Activated naive CD4-positive, alpha-beta T cell treated with anti-CD3 and anti-CD28 coated beads, Interleukin-2, amount 10 ng/mL, durations not matched to agents 7 days and 5 days (primary cell): ENCODE measurements around the gene ASTL.
"Not testable (repeated sequence)": the region's sequence is repeated elsewhere in the genome, so short reads cannot be mapped to it uniquely, and the experiment has no call there.

Source experiments
- CTCF ChIA-PET: fragments of 350-600 bp; sonication (Branson Sonifier 250); formaldehyde crosslinking; loops from one replicate; lab custom pipeline; 2021; ENCODE audit warnings: antibody characterized with exemption; lab: Charles Lee
- DNase-seq: peaks from one replicate; pipeline ENCODE4 v3.0.0-alpha.2; 2020
- H3K27ac Mint-ChIP-seq: one replicate; pipeline ENCODE4 v1.8.0; 2021; ENCODE audit warnings: mild to moderate bottlenecking, moderate library complexity, mixed read lengths
- H3K27me3 Mint-ChIP-seq: one replicate; pipeline ENCODE4 v1.8.0; 2021; ENCODE audit warnings: mild to moderate bottlenecking, mixed read lengths
- H3K36me3 Mint-ChIP-seq: one replicate; pipeline ENCODE4 v1.8.0; 2021; ENCODE audit warnings: mixed read lengths
- H3K4me1 Mint-ChIP-seq: one replicate; pipeline ENCODE4 v1.8.0; 2021; ENCODE audit warnings: mixed read lengths
- H3K4me3 Mint-ChIP-seq: one replicate; pipeline ENCODE4 v1.8.0; 2021; ENCODE audit warnings: mild to moderate bottlenecking, moderate library complexity, mixed read lengths
- H3K9me3 Mint-ChIP-seq: one replicate; pipeline ENCODE4 v1.8.0; 2021; ENCODE audit warnings: mixed read lengths

ASTL gene

DNA sequence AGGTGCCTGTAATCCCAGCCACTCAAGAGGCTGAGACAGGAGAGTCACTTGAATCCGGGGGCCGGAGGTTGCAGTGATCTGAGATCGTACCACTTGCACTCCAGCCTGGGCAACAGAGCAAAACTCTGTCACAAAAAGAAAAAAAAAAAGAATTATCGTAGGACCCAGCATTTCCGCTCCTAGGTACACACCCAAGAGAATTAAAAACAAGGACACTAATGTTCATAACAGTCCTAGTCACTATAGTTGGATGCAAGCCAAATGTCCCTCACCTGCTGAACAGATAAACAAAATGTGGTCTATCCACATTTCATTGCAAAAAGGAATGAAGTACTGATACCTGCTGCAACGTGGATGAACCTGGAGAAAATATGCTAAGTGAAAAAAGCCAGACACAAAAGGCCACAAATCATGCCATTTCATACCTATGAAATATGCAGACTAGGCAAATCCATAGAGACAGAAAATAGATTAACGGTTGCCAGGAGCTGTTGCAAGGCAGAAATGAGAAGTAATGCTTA lies 43.1 kb downstream of the ASTL start:
- Mint-ChIP-seq H3K27me3 (peaks cover 17% of the 10 kb centered on the region), H3K4me1 (no peaks in the 10 kb centered on the region), H3K36me3 (no peaks in the 10 kb centered on the region), H3K9me3 (no peaks in the 10 kb centered on the region), H3K27ac (no peak overlapping the region), H3K4me3 (no peak overlapping the region)
- CTCF ChIA-PET = no interaction called here
- no peak for DNase-seq

DNA sequence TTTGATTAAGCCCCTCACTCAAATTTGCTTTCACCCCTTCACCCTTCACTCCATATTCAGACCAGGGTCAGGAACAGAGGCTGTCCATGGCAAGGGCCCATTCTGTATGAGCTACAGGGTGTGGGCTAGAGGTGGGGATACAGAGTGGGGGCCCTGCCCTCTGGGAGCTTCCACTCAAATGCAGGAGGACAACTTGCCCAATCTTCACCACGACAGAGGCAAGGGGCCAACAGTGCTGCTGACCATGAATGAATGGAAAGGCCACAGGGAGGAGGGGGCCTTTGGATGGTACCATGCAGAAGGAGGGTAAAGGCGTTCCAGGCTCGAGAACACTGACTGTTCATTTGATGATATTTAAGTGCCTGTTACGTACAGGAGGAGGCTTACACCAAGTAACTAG lies 44.8 kb downstream of the ASTL start:
- Mint-ChIP-seq H3K27ac (no peak overlapping the region), H3K4me1 (no peaks in the 10 kb centered on the region), H3K4me3 (no peak overlapping the region), H3K9me3 (no peaks in the 10 kb centered on the region), H3K27me3 (peaks cover 15% of the 10 kb centered on the region), H3K36me3 (no peaks in the 10 kb centered on the region)
- CTCF ChIA-PET = no interaction called here
- DNase-seq = no peak

DNA sequence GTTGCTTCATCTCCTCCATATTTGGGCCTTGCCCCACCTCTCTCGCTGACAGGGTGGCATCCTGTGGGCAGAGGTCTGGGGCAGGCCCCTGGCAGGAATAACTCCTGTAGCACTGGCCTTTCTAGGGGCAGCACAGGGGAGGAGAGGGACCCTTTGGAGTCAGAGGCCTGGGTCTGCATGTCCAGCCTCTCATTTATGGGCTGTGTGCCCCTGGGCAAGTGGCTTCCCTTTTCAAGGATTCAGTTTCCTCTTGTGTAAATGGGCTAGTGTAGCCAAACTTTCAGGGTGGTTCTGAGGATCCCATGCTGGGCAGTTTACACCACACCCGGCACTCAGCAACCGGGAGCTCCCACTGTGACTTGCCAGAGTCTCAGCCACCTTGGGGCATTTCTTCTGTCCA lies 45.4 kb downstream of the ASTL start:
- CTCF ChIA-PET = interaction anchor here (0.7 kb wide), 1 partner anchor 24 kb away, joined by 3 read pairs; no protein-coding TSS in a partner anchor
- H3K9me3 Mint-ChIP-seq = no peaks in the 10 kb centered on the region
- peaks cover 14% of the 10 kb centered on the region for H3K27me3 Mint-ChIP-seq
- no peak overlapping the region for H3K4me3 Mint-ChIP-seq
- H3K36me3 Mint-ChIP-seq = no peaks in the 10 kb centered on the region
- DNase-seq = peak; percentile 16
- no peaks in the 10 kb centered on the region for H3K4me1 Mint-ChIP-seq
- H3K27ac Mint-ChIP-seq = no peak overlapping the region

DNA sequence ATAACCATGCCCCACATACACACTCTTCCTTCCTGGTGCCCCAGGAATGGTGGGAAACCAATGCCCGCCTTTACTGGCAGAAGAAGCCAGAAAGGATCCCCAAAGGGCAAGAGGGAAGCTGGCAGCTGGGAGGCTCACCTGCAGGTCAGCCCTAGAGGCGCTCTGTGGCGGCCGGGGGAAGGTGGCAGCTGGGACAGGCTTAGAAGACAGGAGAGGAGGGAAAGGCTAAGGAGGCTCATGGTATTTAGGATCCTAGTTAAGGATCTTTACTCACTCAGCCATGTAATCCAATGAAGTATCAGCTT lies 45.8 kb downstream of the ASTL start:
- CTCF ChIA-PET = interaction anchor here (0.7 kb wide), 1 partner anchor 24 kb away, joined by 3 read pairs; no protein-coding TSS in a partner anchor
- Mint-ChIP-seq H3K4me3 (no peak overlapping the region), H3K4me1 (no peaks in the 10 kb centered on the region), H3K36me3 (no peaks in the 10 kb centered on the region), H3K27me3 (peaks cover 14% of the 10 kb centered on the region), H3K27ac (no peak overlapping the region), H3K9me3 (no peaks in the 10 kb centered on the region)
- no peak for DNase-seq

DNA sequence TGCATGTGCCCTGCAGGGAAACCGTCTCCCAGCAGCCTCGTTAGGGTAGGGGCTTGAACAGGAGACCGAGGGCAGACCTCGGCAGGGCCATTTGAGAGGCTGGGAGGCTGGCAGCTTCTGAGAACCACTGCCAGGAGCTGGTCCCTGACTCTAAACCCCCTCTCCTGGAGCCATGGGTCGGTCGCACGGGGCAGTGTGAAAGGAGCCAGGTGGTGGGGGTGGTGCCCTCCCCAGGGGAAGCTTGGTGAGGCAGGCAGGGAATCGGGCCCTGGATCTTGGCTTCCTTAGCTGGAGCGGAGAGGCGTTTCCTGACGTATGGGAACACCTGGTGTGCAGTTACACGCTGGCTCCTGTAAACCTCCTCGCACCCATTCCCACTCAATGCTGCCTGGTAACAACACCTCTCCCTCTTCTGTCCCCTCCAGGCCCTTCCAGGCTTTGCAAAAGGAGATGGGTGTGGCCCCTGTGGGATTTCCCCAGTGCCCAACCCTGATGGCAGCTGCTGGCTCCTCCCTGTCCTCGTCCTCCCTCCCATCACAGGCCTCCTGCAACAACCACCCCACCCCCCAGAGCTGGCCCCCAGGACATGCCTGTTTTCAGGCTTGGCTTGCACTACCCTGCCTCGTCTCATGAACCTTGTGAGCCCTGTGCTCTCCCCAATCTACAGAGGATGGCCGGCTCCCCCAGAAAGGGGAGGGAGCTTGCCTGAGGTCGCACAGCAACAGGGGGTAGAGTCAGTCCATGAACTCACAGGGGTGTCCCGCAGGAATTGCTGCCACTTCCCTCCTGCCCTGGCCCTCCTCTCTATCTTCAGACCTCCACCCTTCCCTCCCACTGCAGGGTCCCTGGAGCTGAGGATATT lies 46.4 kb downstream of the ASTL start:
- no peaks in the 10 kb centered on the region for H3K36me3 Mint-ChIP-seq
- H3K4me1 Mint-ChIP-seq = no peaks in the 10 kb centered on the region
- no peak overlapping the region for H3K4me3 Mint-ChIP-seq
- peaks cover 14% of the 10 kb centered on the region for H3K27me3 Mint-ChIP-seq
- peak; percentile 9 for DNase-seq
- no peaks in the 10 kb centered on the region for H3K9me3 Mint-ChIP-seq
- CTCF ChIA-PET = interaction anchor here (1.0 kb wide), 1 partner anchor 69 kb away, joined by 4 read pairs; no protein-coding TSS in a partner anchor
- H3K27ac Mint-ChIP-seq = no peak overlapping the region

DNA sequence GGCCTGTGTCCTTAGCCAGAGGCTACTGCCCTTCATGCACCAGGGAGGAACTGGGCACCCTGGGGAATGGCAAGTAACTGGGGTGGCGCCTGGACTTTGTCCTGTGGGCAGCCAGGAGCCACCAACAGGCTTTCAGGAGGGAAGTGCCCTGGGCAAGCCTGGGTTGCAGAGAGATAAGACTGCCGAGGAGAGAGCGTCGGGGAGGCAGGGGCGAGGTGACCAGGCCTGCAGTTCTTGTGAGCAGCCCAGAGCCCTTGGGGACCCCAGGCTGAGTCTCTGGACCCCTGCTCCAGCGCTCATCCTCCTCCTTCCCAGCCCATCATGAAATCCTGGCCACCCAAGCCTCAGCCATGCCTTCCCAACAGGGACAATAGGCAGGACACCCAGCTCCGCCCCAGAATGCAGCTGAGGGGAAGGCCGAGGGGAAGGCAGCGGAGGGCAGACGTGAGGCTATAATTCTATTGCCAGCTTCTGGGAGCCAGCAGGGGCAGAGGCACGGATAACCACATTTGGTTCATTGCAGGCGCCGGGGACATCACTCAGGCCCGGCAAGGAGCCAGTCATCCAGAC lies 47.1 kb downstream of the ASTL start:
- H3K4me1 Mint-ChIP-seq = no peaks in the 10 kb centered on the region
- H3K9me3 Mint-ChIP-seq = no peaks in the 10 kb centered on the region
- H3K36me3 Mint-ChIP-seq = no peaks in the 10 kb centered on the region
- no peak for DNase-seq
- CTCF ChIA-PET = interaction anchor here (1.0 kb wide), 1 partner anchor 68 kb away, joined by 4 read pairs; no protein-coding TSS in a partner anchor
- no peak overlapping the region for H3K4me3 Mint-ChIP-seq
- peaks cover 14% of the 10 kb centered on the region for H3K27me3 Mint-ChIP-seq
- H3K27ac Mint-ChIP-seq = no peak overlapping the region

DNA sequence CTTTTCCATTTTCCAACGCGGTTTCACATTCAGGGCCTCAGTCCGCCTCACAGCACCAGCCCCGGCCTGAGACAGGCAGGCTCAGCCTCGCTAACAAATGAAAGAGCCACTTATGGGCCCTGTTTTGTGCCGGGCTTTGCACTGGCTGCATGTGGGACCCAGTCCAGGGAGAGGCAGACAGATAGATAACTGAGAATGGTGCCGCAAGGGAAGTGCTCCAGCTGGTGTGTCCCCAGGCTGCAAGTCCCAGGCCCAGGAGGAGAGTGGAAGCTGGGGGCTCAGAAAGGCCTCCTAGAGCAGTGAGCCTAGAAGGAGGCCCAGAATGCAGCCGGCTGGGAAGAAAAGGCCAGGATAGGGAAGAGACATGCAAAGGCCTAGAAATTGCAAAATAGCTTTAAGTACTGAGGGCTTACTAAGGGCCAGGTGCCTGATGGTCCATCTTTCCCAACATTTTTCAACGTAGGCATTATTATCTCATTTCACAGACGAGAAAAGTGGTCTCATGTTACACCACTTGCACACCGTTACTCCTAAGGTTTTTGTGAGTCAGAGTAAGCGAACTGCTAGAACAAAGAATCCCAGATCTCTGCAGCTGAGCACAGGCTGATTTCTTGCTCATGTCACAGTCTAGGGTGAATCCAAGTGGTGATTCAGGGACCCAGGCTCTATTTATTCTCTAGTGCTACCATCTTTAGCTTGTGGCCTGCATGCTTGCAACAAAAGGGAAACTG lies 47.9 kb downstream of the ASTL start:
- H3K27me3 Mint-ChIP-seq = peaks cover 17% of the 10 kb centered on the region
- peak; percentile 11 for DNase-seq
- no peak overlapping the region for H3K4me3 Mint-ChIP-seq
- H3K9me3 Mint-ChIP-seq = no peaks in the 10 kb centered on the region
- no peak overlapping the region for H3K27ac Mint-ChIP-seq
- CTCF ChIA-PET = no interaction called here
- no peaks in the 10 kb centered on the region for H3K36me3 Mint-ChIP-seq
- no peaks in the 10 kb centered on the region for H3K4me1 Mint-ChIP-seq

DNA sequence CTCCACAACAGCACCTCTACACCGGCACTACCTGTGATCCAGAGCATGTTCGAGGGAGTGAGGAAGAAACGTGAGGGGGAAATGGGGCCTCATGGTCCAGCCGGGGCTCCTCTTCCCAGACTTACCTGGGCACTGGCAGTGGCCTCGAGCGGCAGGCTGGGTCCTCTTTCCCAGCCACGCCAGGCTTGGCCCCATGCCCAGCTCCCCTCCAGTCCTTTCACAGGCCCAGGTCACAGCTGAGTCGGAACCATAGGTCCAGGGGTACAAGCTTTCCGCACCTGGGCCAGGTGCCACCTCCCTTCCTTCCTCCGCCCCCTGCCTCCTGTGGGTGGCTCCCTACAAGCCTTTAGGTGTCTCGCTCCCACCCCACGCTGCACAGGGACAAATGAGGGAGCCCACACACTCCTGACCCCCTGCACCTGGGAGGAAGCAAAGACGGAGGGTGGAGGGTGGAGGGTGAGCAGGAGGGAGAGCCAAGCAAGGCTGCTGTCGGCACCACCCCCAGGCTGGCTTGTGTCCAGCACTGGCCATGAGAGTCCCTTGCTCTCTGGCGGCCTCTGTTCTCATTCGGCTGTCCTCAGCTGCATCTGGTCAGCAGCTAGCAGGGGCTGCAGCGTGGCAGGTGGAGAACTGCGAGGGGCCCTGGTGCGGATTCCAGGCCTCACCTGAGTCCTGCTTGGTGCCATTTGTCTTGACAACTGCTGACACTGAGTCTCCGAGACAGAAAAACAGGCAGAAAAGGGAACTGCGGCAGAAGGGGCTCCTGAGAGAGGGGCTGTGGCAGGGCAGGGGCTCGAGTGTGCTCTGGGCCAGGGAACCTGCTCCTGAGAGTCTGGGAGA lies 48.7 kb downstream of the ASTL start:
- Mint-ChIP-seq H3K27me3 (peaks cover 18% of the 10 kb centered on the region), H3K9me3 (no peaks in the 10 kb centered on the region), H3K4me3 (no peak overlapping the region), H3K36me3 (no peaks in the 10 kb centered on the region), H3K27ac (no peak overlapping the region), H3K4me1 (no peaks in the 10 kb centered on the region)
- CTCF ChIA-PET = no interaction called here
- peak; percentile 18 for DNase-seq

DNA sequence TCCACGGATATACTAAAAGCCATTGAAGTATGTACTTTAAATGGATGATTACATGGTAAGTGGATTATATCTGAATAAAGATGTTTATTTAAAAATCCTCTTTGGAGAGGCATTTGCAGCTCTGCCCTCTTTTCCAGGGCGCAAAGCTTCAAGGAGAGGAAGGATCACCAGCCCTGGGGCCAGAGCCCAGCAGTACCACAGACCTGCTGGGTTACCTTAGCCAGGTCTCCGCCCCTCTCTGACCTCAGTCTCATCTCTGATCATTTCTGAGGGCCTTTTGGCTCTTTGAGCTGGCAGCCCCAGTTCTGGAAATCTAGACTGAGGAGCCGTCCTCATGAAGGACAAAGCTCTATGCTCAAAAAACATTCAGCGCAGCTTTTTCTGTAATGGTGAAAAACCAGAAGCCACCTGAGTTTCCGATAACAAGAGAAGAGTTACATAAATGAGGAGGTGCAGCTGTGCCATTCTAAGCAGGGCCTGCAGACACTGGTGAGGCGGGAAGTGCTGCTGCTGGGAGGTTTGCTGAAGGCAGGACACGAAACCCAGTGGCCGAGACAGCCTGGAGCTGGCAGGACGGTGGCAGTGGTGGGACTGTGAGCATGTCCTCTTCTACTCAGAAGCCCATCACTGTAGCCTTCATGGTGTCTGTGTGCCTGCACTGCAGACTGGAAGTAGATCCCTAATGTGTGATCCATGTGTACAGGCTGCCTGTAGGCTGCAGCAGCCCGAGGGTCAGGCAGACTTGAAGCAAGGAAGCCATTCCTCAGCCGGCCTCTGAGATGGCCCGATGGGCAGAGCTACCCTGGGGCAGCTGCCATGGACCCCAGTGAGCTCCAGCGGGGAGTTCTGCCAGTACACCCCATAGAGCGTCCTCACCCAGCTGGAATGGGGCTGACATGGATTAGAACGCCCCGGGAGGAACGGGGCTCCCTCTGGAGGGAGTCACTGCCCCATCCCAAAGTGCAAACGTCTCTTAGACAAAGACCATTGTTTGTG lies 49.7 kb downstream of the ASTL start:
- Mint-ChIP-seq H3K4me3 (no peak overlapping the region), H3K4me1 (no peaks in the 10 kb centered on the region), H3K27me3 (peaks cover 14% of the 10 kb centered on the region), H3K36me3 (no peaks in the 10 kb centered on the region), H3K27ac (no peak overlapping the region), H3K9me3 (no peaks in the 10 kb centered on the region)
- CTCF ChIA-PET = no interaction called here
- peak; percentile 13 for DNase-seq

DNA sequence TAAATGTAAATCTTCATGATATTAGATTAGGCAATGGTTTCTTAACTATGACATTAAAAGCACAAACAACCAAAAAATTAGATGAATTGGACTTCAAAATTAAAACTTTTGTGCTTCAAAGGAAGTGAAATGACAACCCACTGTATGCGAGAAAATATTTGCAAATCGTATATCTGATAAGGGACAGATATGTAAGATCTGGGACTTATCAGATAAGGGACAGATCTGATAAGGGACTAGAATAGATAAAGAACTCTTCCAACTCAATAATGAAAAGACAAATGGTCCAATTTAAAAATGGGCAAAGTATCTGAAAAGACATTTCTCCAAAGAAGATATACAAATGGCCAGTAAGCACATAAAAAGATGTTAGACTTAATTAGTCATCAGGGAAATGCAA lies 51.2 kb downstream of the ASTL start:
- DNase-seq = no peak
- Mint-ChIP-seq H3K4me3 (no peak overlapping the region), H3K4me1 (no peaks in the 10 kb centered on the region), H3K36me3 (no peaks in the 10 kb centered on the region), H3K9me3 (no peaks in the 10 kb centered on the region), H3K27me3 (peaks cover 14% of the 10 kb centered on the region), H3K27ac (no peak overlapping the region)
- CTCF ChIA-PET = interaction anchor here (1.0 kb wide), 1 partner anchor 23 kb away, joined by 3 read pairs; no protein-coding TSS in a partner anchor

DNA sequence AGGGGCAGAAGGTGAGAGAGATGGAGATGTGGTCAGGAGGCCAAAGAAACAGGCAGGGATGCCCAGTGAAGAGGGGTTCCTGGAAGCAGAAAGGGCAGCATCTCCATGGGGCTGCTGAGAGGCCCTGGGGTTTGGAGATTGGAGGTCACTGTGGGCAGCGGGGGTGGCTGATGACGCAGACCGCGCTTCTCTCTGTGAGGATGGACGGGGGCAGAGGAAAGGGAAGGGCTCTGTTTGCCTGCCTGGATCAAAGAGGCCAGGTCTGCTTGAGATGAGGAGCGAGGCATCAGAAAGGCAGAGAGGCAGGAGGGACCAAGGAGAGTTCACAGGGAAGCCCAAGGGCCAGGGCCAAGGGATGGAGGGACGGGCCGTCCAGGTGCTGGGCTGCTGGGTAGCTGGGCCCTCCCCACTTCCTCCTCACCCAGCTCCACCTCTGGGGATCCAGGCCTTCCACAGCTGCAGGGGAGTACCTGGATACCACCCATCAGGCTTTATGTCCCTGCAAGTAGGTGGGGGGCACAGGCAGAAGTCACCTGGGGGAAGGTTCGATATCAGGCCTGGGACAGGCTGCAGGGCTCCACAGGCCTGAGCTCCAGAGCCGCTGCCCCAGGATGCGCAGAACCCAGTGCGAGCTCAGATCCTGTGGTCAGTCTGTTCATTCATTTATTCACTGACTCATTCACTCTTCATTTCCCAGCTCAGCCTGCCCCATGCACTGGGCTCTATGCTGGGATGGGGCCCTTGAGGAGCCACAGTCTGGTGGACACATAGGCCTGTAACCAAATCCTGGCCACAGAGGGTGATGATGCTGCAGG lies 52.6 kb downstream of the ASTL start:
- Mint-ChIP-seq H3K27ac (peak overlapping the region; percentile 68), H3K4me1 (no peaks in the 10 kb centered on the region), H3K4me3 (no peak overlapping the region), H3K9me3 (no peaks in the 10 kb centered on the region), H3K27me3 (peaks cover 16% of the 10 kb centered on the region), H3K36me3 (no peaks in the 10 kb centered on the region)
- CTCF ChIA-PET = no interaction called here
- peak; percentile 16 for DNase-seq

DNA sequence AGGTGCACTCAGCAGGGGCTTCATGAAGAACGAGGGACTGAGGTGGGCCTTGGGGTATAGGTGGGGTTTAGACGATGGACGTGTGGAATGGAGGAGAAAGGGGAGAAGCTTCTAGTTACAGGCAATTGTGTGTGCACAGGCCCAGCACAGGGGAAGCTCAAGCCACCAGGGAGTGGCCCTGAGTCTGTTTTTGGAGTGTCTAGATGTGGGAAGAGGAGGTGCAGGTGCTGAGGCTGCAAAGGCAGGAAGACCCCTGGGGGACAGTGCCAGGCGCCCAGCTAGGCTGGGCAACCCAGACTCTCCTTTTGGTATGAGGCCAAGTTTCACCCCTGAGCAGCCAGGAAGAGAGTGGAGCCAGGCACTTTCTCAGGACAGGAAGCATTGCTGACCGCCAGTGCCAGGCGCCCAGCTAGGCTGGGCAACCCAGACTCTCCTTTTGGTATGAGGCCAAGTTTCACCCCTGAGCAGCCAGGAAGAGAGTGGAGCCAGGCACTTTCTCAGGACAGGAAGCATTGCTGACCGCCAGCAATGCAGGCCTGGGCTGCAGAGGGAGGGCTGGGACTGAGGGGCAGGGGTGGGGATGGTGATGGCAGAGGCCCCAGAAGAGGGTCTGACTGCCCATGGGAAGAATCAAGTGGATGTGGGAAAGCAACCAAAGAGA lies 53.3 kb downstream of the ASTL start:
- DNase-seq, H3K4me3 Mint-ChIP-seq, H3K27ac Mint-ChIP-seq, H3K9me3 Mint-ChIP-seq, CTCF ChIA-PET, H3K36me3 Mint-ChIP-seq, H3K4me1 Mint-ChIP-seq: not testable (repeated sequence)
- peaks cover 16% of the 10 kb centered on the region for H3K27me3 Mint-ChIP-seq
